Activated T-cell treated with anti-CD3 and anti-CD28 coated beads, Interleukin-2, amount 50 U/mL, for 4 hours (primary cell): ENCODE results near the gene LSM3. TPM values are rescaled to one million over a fixed set of nuclear protein-coding genes. Genes with fewer than 3 reads are reported as not detected.

Experiments
- ATAC-seq, 2 donors: fragments of 200-7000 bp; cut with Tn5 transposase; one replicate each; pipeline ENCODE4 v1.10.0; 2021
- DNase-seq: peaks from one replicate; pipeline ENCODE4 v3.0.0-alpha.2; 2020
- H3K27me3 Mint-ChIP-seq: one replicate; pipeline ENCODE4 v1.8.0; 2021; ENCODE audit warnings: low read depth, mixed read lengths
- H3K36me3 Mint-ChIP-seq: one replicate; pipeline ENCODE4 v1.8.0; 2022; ENCODE audit warnings: mixed read lengths; ENCODE audit not compliant: insufficient read depth
- H3K4me1 Mint-ChIP-seq: one replicate; pipeline ENCODE4 v1.8.0; 2021; ENCODE audit warnings: low read depth, mixed read lengths
- H3K4me3 Mint-ChIP-seq: one replicate; pipeline ENCODE4 v1.8.0; 2021; ENCODE audit warnings: mild to moderate bottlenecking, moderate library complexity, mixed read lengths
- H3K9me3 Mint-ChIP-seq: one replicate; pipeline ENCODE4 v1.8.0; 2021; ENCODE audit warnings: mixed read lengths
- total RNA-seq, 3 donors: library from RNA; stranded (reverse); gene quantifications; one replicate each; pipeline ENCODE4 v1.2.1, GENCODE V29; 2021

The LSM3 gene
- total RNA-seq, 3 donors from 2014 or later: 19.8 to 21.9 (median 20.9) TPM

DNA sequence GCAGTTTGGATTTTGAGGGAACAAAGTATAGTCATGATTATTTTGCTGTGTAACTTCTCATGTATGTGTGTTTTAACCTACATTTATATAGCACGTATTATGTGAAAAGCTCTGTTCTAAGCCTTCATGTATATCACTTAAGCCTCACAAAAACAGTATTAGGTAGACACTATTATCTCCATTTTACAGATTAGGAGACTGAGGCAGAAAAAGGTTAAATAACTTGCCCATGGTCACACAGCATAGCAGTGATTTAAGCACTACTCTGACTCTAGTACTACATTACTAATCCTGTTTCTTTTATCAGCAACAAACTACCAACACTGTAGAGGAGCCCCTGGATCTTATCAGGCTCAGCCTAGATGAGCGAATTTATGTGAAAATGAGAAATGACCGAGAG lies 2.6 kb downstream of the LSM3 start:
- peaks cover 28% of the 10 kb centered on the region for H3K36me3 Mint-ChIP-seq
- H3K27me3 Mint-ChIP-seq: no peaks in the 10 kb centered on the region
- ATAC-seq (no peak), DNase-seq (no peak)
- no peak overlapping the region for H3K4me3 Mint-ChIP-seq
- peaks cover 47% of the 10 kb centered on the region for H3K4me1 Mint-ChIP-seq
- H3K9me3 Mint-ChIP-seq: no peaks in the 10 kb centered on the region

DNA sequence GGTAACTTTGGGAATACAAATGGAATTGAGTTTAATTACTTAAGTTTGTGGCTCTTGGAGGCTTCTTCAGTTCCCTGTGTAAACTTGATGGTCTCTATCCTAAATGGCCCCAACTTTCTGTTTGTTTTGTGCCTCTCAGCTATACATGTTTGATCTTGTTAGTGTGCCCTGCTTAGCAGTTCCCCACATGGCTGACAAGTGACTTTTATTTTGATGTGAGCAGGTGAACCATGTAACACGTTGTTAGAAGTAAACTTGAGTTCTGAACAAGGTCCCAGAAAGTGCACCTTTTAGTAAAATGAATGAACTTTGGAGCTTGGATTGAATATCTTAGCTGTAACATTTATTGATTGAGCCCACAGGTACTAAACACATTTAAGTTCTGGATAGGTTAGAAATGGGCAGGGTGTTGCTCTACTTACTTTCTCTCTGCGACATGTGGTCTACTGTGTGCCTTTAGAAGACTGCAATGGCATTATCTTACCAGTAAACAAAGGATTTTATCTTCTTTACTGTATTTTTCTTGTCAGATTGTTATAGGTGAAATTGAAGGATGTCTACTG lies 4.5 kb downstream of the LSM3 start:
- peaks cover 38% of the 10 kb centered on the region for H3K36me3 Mint-ChIP-seq
- no peaks in the 10 kb centered on the region for H3K9me3 Mint-ChIP-seq
- DNase-seq (no peak), ATAC-seq (no peak)
- H3K4me1 Mint-ChIP-seq: peaks cover 36% of the 10 kb centered on the region
- H3K4me3 Mint-ChIP-seq: no peak overlapping the region
- H3K27me3 Mint-ChIP-seq: no peaks in the 10 kb centered on the region

GRCh38 chr3:14186854-14187458 lies 8.3 kb downstream of the LSM3 start:
- Mint-ChIP-seq H3K9me3 (peaks cover 5% of the 10 kb centered on the region), H3K36me3 (peaks cover 68% of the 10 kb centered on the region), H3K4me3 (no peak overlapping the region), H3K4me1 (peaks cover 50% of the 10 kb centered on the region), H3K27me3 (no peaks in the 10 kb centered on the region)
- ATAC-seq (no peak), DNase-seq (no peak)

GRCh38 chr3:14188041-14188754 lies 9.6 kb downstream of the LSM3 start:
- Mint-ChIP-seq H3K9me3 (peaks cover 5% of the 10 kb centered on the region), H3K36me3 (peaks cover 57% of the 10 kb centered on the region)

GRCh38 chr3:14194865-14195264 lies 16.2 kb downstream of the LSM3 start:
- Mint-ChIP-seq H3K9me3 (peaks cover under 1% of the 10 kb centered on the region), H3K4me1 (peaks cover 33% of the 10 kb centered on the region), H3K36me3 (peaks cover 42% of the 10 kb centered on the region), H3K27me3 (no peaks in the 10 kb centered on the region), H3K4me3 (no peak overlapping the region)
- ATAC-seq (no peak), DNase-seq (no peak)

More at GRCh38 chr3:14188041-14188754, 9.6 kb downstream of the LSM3 start:
- peak; percentile 83 to 86 for ATAC-seq
- no peak for DNase-seq
- Mint-ChIP-seq H3K27me3 (no peaks in the 10 kb centered on the region), H3K4me1 (peaks cover 50% of the 10 kb centered on the region), H3K4me3 (no peak overlapping the region)

DNA sequence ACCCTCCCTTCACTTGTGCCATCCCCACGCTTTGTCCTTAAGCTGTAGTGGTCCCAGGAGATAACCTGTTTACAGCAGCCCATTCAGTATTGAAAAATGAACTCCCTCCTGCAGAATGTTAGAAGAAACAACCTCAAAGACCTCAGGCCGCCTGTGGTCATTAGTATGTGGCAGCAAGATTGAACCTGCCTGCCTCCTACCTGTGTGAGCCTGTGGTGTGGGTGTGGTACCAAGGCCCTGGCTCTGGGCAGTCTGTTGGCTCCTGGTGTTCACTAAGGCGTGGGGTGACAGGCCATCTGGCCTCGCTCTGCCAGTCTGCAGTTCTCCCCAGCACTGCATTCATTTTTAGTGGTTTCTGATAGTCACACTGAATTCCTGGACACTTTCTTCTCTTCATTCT lies 21.0 kb downstream of the LSM3 start:
- H3K36me3 Mint-ChIP-seq: peaks cover 23% of the 10 kb centered on the region
- no peak for ATAC-seq

GRCh38 chr3:14200276-14200675 lies 21.7 kb downstream of the LSM3 start:
- H3K27me3 Mint-ChIP-seq: no peaks in the 10 kb centered on the region
- H3K36me3 Mint-ChIP-seq: peaks cover 23% of the 10 kb centered on the region
- H3K9me3 Mint-ChIP-seq: no peaks in the 10 kb centered on the region
- ATAC-seq (no peak), DNase-seq (no peak)
- no peak overlapping the region for H3K4me3 Mint-ChIP-seq
- peaks cover 5% of the 10 kb centered on the region for H3K4me1 Mint-ChIP-seq

More for the DNA sequence above, 21.0 kb downstream of the LSM3 start:
- H3K9me3 Mint-ChIP-seq: no peaks in the 10 kb centered on the region
- peaks cover 5% of the 10 kb centered on the region for H3K4me1 Mint-ChIP-seq
- no peaks in the 10 kb centered on the region for H3K27me3 Mint-ChIP-seq
- H3K4me3 Mint-ChIP-seq: no peak overlapping the region
- no peak for DNase-seq

GRCh38 chr3:14200841-14201240 lies 22.2 kb downstream of the LSM3 start:
- H3K9me3 Mint-ChIP-seq: no peaks in the 10 kb centered on the region
- H3K4me1 Mint-ChIP-seq: peaks cover 5% of the 10 kb centered on the region
- H3K36me3 Mint-ChIP-seq: peaks cover 23% of the 10 kb centered on the region
- DNase-seq (no peak), ATAC-seq (no peak)
- H3K27me3 Mint-ChIP-seq: no peaks in the 10 kb centered on the region
- no peak overlapping the region for H3K4me3 Mint-ChIP-seq

GRCh38 chr3:14201940-14202684 lies 23.5 kb downstream of the LSM3 start:
- H3K9me3 Mint-ChIP-seq: no peaks in the 10 kb centered on the region
- ATAC-seq (no peak), DNase-seq (no peak)
- H3K36me3 Mint-ChIP-seq: peaks cover 23% of the 10 kb centered on the region
- peaks cover 5% of the 10 kb centered on the region for H3K4me1 Mint-ChIP-seq
- no peak overlapping the region for H3K4me3 Mint-ChIP-seq
- H3K27me3 Mint-ChIP-seq: no peaks in the 10 kb centered on the region

- DNase-seq (no peak), ATAC-seq (no peak)
Measured at GRCh38 chr3:14202874-14203520, 24.4 kb downstream of the LSM3 start.

DNA sequence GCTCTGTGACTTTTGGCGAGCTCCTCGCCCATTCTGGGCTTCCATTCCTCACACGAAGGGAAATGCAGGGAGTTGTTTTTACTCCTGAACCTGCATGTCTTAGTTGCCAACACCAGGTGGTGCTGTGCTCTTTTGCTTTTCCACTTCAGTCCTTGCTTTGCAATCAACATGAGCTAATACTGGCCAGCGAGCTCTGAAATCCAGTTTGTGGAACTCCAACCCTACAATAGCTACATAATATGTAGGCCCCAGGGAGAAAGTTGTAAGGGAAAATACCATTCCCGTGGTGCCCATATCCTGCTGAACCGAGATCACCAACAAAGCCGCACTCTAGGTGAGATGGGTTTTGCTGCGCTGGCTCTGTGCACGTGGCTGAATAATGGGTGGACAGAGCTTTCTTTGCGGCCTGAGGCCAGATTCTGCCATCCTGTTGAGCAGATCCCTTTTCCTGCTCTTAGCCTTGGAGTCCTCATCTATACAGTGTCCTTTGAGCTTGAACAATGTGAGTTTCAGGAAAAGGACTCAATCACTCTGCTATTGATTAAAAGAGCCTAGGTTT lies 25.0 kb downstream of the LSM3 start:
- DNase-seq: peak; percentile 25
- Mint-ChIP-seq H3K27me3 (no peaks in the 10 kb centered on the region), H3K4me1 (peaks cover 5% of the 10 kb centered on the region), H3K9me3 (no peaks in the 10 kb centered on the region), H3K36me3 (peaks cover 12% of the 10 kb centered on the region), H3K4me3 (no peak overlapping the region)
- ATAC-seq: peak; percentile 70 to 73

More at GRCh38 chr3:14202874-14203520, 24.4 kb downstream of the LSM3 start:
- H3K27me3 Mint-ChIP-seq: no peaks in the 10 kb centered on the region
- peaks cover 5% of the 10 kb centered on the region for H3K4me1 Mint-ChIP-seq
- H3K36me3 Mint-ChIP-seq: peaks cover 16% of the 10 kb centered on the region
- no peaks in the 10 kb centered on the region for H3K9me3 Mint-ChIP-seq
- no peak overlapping the region for H3K4me3 Mint-ChIP-seq

DNA sequence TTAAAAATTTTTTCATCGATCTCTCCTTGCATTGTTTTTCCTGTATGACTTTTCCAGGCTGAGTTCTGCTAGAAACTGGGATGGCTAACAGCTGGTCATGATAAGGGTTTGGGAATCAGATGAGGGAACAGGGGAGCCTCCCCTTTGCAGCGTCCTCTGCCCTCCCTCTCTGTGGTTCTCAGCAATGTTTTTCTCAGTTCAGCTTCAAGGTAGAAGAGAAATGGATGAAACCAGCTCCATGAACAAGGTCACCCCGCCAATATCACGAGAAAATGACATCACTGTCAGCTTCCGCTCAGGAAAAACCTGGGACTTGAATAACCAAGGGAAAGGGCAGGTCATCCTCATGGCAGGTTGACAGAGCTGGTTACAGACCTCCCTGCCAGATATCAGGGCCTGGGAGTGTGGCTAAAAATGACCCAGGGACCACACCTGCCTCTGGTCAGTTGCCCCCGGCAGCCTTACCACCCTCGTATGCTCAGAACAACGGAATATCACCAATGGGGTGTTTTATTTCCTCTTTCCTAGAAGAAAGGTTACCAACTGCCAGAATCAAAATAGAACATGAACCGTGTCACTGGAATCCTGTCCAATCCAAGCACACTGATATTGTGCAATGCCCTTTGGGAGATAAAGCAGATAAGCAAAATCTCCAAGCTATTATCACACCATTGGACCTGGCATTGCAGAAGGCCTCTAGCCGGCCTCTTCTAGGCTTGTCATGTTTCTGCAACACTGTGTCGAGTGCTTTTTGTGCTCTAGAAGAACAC lies 26.1 kb downstream of the LSM3 start:
- no peak for DNase-seq
- Mint-ChIP-seq H3K27me3 (no peaks in the 10 kb centered on the region), H3K36me3 (peaks cover 3% of the 10 kb centered on the region), H3K4me1 (peaks cover 5% of the 10 kb centered on the region), H3K9me3 (no peaks in the 10 kb centered on the region), H3K4me3 (no peak overlapping the region)
- ATAC-seq: no peak

- Mint-ChIP-seq H3K27me3 (no peaks in the 10 kb centered on the region), H3K36me3 (no peaks in the 10 kb centered on the region), H3K4me1 (peaks cover 5% of the 10 kb centered on the region), H3K4me3 (no peak overlapping the region), H3K9me3 (no peaks in the 10 kb centered on the region)
- ATAC-seq: no peak
- no peak for DNase-seq
Measured at GRCh38 chr3:14206548-14207177, 28.0 kb downstream of the LSM3 start.
